Keratinocyte (primary cell): ENCODE measurements around the gene DMRT3.

Experiments
- EZH2 ChIP-seq: IDR thresholded peaks from one replicate; pipeline ENCODE4 v1.6.1; 2012; ENCODE audit warnings: inconsistent platforms, mild to moderate bottlenecking, low read length, moderate library complexity
- TF ChIP-seq, protein P1 (sequence below), 3 experiments: IDR thresholded peaks in 1 of 3; conservative IDR thresholded peaks in 1 of 3; optimal IDR thresholded peaks in 1 of 3; 2 replicates in 2 of 3; 3 replicates in 1 of 3; pipeline versions ENCODE3 to v1.5.1; 2011; ENCODE audit warnings: low read length in 3 of 3, mild to moderate bottlenecking in 3 of 3, moderate library complexity in 2 of 3, control low read depth in 1 of 3, inconsistent platforms in 1 of 3; ENCODE audit not compliant: insufficient read depth in 2 of 3; ENCODE audit errors: extremely low read depth in 1 of 3

DNA sequence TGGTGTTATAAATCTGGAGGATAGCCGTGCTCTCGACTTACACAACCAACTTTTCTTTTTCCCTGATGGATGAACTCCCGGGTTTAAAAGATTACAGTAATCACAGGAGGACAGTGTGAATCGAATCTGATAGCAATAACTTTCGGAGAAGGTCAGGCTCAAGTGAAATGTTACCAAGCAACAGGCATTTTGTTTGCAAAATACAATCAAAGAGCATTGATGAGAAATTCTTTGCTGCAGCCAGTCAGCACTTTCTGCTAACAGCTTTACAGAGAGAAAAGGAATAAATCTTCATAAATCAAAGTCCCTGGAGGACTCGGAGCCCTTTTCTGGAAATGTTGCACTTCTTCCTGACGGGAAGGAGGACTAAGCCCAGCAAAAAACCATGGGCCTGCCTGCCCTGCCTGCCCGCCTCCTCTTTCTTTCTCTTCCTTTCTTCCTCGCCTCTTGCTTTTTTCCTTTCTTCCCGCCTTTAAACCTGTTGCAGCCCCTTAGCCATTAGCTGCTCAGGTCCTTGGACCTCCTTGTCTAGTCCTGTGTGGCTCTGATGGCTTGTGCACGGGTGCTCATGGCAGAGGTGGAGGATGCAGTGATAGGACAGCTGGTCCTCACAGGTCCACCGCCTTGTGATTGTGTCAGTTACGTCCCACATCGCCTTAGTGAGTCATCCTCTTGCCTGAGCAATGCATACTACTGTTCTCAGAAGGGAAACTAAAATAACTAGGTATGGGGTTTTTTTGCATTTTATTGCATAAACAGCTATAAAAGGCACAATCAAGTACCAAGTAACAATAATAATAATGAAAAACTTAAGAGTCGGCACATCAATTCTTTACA is 6.2 kb downstream of the DMRT3 start:
- TF ChIP-seq, protein P1, sequence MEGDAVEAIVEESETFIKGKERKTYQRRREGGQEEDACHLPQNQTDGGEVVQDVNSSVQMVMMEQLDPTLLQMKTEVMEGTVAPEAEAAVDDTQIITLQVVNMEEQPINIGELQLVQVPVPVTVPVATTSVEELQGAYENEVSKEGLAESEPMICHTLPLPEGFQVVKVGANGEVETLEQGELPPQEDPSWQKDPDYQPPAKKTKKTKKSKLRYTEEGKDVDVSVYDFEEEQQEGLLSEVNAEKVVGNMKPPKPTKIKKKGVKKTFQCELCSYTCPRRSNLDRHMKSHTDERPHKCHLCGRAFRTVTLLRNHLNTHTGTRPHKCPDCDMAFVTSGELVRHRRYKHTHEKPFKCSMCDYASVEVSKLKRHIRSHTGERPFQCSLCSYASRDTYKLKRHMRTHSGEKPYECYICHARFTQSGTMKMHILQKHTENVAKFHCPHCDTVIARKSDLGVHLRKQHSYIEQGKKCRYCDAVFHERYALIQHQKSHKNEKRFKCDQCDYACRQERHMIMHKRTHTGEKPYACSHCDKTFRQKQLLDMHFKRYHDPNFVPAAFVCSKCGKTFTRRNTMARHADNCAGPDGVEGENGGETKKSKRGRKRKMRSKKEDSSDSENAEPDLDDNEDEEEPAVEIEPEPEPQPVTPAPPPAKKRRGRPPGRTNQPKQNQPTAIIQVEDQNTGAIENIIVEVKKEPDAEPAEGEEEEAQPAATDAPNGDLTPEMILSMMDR (optimal IDR thresholded peaks at IDR 0.05 in 1 of 3, IDR thresholded peaks at IDR 0.05 in 1 of 3, conservative IDR thresholded peaks at IDR 0.05 in 1 of 3; ENCODE audit: extremely low read depth in 1 of 3, insufficient read depth in 2 of 3, low read length in 3 of 3), result no peak
- no peak for TF ChIP-seq EZH2
